Thyroid gland (tissue), 4 donors: ENCODE results near the gene TLCD1.

Experiments
- POLR2A ChIP-seq, 2 donors: fragments of 450-650 bp; IDR thresholded peaks; one replicate each; pipeline ENCODE4 v1.6.1; 2017; ENCODE audit warnings: antibody characterized with exemption in 2 of 2, mild to moderate bottlenecking in 2 of 2, moderate library complexity in 1 of 2
- TF ChIP-seq, protein P1 (sequence below), 6 experiments: fragments of 200-600 bp in 3 of 6; fragments of 450-650 bp in 3 of 6; sonication (generic) in 3 of 6; IDR thresholded peaks; one replicate each; pipeline ENCODE4 v1.5.1; 2016 to 2019; ENCODE audit warnings: antibody characterized with exemption in 6 of 6, mild to moderate bottlenecking in 2 of 6, inconsistent platforms in 1 of 6, moderate library complexity in 1 of 6

- TF ChIP-seq, protein P1, sequence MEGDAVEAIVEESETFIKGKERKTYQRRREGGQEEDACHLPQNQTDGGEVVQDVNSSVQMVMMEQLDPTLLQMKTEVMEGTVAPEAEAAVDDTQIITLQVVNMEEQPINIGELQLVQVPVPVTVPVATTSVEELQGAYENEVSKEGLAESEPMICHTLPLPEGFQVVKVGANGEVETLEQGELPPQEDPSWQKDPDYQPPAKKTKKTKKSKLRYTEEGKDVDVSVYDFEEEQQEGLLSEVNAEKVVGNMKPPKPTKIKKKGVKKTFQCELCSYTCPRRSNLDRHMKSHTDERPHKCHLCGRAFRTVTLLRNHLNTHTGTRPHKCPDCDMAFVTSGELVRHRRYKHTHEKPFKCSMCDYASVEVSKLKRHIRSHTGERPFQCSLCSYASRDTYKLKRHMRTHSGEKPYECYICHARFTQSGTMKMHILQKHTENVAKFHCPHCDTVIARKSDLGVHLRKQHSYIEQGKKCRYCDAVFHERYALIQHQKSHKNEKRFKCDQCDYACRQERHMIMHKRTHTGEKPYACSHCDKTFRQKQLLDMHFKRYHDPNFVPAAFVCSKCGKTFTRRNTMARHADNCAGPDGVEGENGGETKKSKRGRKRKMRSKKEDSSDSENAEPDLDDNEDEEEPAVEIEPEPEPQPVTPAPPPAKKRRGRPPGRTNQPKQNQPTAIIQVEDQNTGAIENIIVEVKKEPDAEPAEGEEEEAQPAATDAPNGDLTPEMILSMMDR (IDR thresholded peaks at IDR 0.05): no peak
- no peak for TF ChIP-seq POLR2A (IDR thresholded peaks at IDR 0.05)
These were observed 5.6 kb downstream of the TLCD1 start for GRCh38 chr17:28720247-28720996.
